SJSA1 (cell line): Measurements from ENCODE around the gene LCN2. TPM values are rescaled to one million over a fixed set of nuclear protein-coding genes. Genes with fewer than 3 reads are reported as not detected.
A peak's percentile ranks its signal among the peaks of the same experiment; 100 is the strongest.
"Not testable (repeated sequence)": the region's sequence is repeated elsewhere in the genome, so short reads cannot be mapped to it uniquely, and the experiment has no call there.

Source experiments
- DNase-seq, 2 experiments: peaks; one replicate each; pipeline ENCODE4 v3.0.0-alpha.2; 2015 to 2020; ENCODE audit warnings: low spot score in 2 of 2, low read depth in 1 of 2
- H3K27ac ChIP-seq: fragments of 250-450 bp; sonication (Bioruptor Pico); 2 replicates; pipeline ENCODE4 v1.5.1; 2020; ENCODE audit warnings: mild to moderate bottlenecking, moderate library complexity
- H3K27me3 ChIP-seq: fragments of 250-450 bp; sonication (Bioruptor Pico); replicated peaks from 2 replicates; pipeline ENCODE4 v1.5.1; 2020; ENCODE audit warnings: mild to moderate bottlenecking, moderate library complexity
- H3K36me3 ChIP-seq: fragments of 250-450 bp; sonication (Bioruptor Pico); 2 replicates; pipeline ENCODE4 v1.5.1; 2020; ENCODE audit warnings: mild to moderate bottlenecking
- H3K4me1 ChIP-seq: fragments of 250-450 bp; sonication (Bioruptor Pico); replicated peaks from 2 replicates; pipeline ENCODE4 v1.6.1; 2021; ENCODE audit warnings: mild to moderate bottlenecking
- H3K4me3 ChIP-seq: fragments of 250-450 bp; sonication (Bioruptor Pico); 2 replicates; pipeline ENCODE4 v1.5.1; 2020; ENCODE audit warnings: mild to moderate bottlenecking
- H3K9me3 ChIP-seq: fragments of 250-450 bp; sonication (Bioruptor Pico); replicated peaks from 2 replicates; pipeline ENCODE4 v1.5.1; 2020; ENCODE audit warnings: mild to moderate bottlenecking
- total RNA-seq: library from RNA; depleted of rRNA; stranded (reverse); fragments of >200 nt; shearing (Covaris generic); gene quantifications from 2 replicates; pipeline ENCODE4 v1.2.3, GENCODE V29; 2014

LCN2 gene
- total RNA-seq, 1 experiment from 2014 or later, result not detected

DNA sequence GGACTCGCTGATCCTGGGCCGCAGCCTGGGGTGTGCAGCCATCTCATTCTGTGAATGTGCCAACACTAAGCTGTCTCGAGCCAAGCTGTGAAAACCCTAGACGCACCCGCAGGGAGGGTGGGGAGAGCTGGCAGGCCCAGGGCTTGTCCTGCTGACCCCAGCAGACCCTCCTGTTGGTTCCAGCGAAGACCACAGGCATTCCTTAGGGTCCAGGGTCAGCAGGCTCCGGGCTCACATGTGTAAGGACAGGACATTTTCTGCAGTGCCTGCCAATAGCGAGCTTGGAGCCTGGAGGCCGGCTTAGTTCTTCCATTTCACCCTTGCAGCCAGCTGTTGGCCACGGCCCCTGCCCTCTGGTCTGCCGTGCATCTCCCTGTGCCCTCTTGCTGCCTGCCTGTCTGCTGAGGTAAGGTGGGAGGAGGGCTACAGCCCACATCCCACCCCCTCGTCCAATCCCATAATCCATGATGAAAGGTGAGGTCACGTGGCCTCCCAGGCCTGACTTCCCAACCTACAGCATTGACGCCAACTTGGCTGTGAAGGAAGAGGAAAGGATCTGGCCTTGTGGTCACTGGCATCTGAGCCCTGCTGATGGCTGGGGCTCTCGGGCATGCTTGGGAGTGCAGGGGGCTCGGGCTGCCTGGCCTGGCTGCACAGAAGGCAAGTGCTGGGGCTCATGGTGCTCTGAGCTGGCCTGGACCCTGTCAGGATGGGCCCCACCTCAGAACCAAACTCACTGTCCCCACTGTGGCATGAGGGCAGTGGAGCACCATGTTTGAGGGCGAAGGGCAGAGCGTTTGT, 41.6 kb upstream of the LCN2 start:
- no peak overlapping the region for H3K4me3 ChIP-seq
- H3K27me3 ChIP-seq, result no peaks in the 10 kb centered on the region
- H3K27ac ChIP-seq, result no peak overlapping the region
- no peaks in the 10 kb centered on the region for H3K9me3 ChIP-seq
- peaks cover 62% of the 10 kb centered on the region for H3K36me3 ChIP-seq
- H3K4me1 ChIP-seq, result no peaks in the 10 kb centered on the region
- no peak for DNase-seq

- H3K36me3 ChIP-seq, result peaks cover 54% of the 10 kb centered on the region
- DNase-seq, result no peak
Observed at GRCh38 chr9:128108269-128109049, 40.8 kb upstream of the LCN2 start.

DNA sequence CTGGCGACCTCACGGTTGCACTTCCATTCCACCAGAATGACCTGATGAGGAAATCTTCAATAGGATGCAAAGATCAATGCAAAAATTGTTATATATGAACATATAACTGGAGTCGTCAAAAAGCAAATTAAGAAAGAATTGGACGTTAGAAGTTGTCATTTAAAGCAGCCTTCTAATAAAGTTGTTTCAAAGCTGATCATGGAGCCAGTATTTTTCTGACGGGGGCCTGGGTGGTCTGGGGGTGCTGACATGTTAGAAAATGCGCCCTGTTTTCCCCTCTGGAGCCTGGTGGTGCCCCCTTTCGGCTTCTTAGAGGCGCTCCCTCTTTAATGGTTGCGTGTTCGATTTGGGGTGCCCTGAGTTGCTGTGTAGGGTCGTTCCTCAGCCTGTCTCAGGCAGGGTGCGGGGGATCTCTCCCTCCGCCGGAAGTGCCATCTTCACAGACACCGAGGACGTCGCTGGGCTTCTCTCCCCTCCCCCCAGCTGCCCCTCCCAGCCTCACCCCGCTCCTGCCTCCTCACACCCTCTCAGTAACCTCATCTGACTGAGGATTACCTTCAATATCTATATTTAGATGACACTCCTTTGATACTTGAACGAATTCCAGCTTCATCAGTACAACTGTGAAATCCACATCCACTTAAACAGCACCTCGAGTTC, 40.1 kb upstream of the LCN2 start:
- Histone ChIP-seq H3K36me3 (peaks cover 46% of the 10 kb centered on the region), H3K27ac (no peak overlapping the region), H3K9me3 (no peaks in the 10 kb centered on the region), H3K27me3 (no peaks in the 10 kb centered on the region), H3K4me3 (no peak overlapping the region), H3K4me1 (no peaks in the 10 kb centered on the region)
- DNase-seq, result no peak

More at GRCh38 chr9:128108269-128109049, 40.8 kb upstream of the LCN2 start:
- Histone ChIP-seq H3K27me3 (no peaks in the 10 kb centered on the region), H3K4me1 (no peaks in the 10 kb centered on the region), H3K9me3 (no peaks in the 10 kb centered on the region), H3K27ac (no peak overlapping the region), H3K4me3 (no peak overlapping the region)

- H3K4me3 ChIP-seq, H3K27ac ChIP-seq: not testable (repeated sequence)
Observed at GRCh38 chr9:128111726-128112125, 37.5 kb upstream of the LCN2 start.

DNA sequence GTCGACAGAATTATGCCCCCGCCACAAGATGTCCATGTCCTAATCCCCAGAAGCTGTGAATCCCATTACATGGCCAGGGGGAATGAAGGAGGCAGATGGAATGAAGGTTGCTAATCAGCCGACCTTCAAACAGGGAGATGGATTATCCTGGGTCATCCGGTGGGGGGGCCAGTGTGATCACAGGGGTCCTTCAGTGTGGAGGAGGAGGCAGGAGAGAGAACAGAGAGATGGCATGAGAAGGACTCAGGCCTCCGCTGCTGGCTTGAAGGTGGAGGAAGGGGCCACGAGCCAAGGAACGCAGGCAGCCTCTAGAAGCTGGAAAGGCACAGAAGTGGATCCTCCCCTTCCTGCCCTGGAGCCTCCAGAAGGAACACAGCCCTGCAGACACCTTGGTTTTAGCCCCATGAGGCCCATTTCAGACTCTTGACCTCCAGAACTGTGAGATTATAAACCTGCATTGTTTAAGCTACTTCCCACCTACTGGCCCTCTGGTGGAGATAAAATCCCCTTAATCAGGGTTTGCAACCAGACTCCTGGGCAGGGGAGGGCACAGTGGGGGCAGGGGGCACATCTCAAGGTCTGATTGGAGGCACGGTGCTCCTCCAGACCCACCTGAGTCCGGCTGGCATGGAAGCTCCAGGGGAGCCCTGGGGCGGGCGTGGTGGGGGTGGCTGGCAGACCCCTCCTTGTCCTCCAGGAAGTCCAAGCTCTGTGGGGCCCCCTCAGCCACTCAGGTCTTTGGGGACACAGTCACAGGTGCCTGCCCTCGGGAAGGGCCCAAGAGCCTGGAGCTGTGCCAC, 35.5 kb upstream of the LCN2 start:
- H3K4me1 ChIP-seq, result no peaks in the 10 kb centered on the region
- H3K4me3 ChIP-seq, result no peak overlapping the region
- H3K27me3 ChIP-seq, result no peaks in the 10 kb centered on the region
- no peak for DNase-seq
- no peaks in the 10 kb centered on the region for H3K9me3 ChIP-seq
- no peak overlapping the region for H3K27ac ChIP-seq
- peaks cover 6% of the 10 kb centered on the region; the same call in 1 of the 2 replicates for H3K36me3 ChIP-seq

More at GRCh38 chr9:128111726-128112125, 37.5 kb upstream of the LCN2 start:
- not testable (repeated sequence) for DNase-seq, H3K4me1 ChIP-seq, H3K9me3 ChIP-seq, H3K27me3 ChIP-seq
- peaks cover 26% of the 10 kb centered on the region for H3K36me3 ChIP-seq

DNA sequence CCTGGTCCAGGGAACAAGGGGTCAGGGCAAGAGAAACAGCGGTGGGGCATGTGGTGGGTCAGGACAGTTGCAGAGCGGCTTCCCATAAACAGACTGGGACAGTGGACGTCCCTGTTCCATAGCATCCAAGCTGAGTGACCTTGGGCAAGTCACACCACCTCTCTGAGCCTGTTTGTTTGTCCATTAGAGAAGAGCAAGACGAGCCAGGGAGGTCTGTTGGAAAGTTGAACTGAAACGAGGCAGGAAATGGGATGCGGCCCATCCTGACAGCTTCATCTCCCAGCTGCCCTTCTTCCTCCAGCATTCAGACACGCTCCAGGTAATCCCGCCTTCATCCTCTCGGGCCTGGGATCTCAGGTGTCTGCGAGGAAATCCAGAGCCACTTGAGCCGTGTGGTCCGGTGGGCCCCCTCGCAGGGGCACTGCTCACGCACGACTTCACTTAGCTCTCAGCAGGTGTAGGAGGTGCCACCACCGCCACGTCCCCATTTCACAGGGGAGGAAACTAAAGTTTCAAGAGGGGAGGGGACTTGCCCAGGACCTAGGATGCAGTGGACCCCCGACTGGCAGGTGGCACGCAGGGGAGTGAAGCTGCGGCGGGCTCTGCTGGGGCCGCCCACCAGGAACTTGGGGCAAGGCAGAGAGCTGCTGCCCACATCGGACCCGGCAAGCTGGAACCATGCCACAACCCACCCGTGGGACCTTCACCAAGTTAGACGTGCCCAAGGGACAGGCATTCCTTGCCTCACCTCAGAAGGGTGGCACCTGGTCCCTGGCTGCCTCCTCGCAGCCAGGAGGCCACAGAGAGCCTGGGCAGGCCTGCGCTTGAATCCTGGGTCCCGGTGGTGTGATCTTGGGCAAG, 34.7 kb upstream of the LCN2 start:
- H3K4me3 ChIP-seq, result no peak overlapping the region
- H3K27me3 ChIP-seq, result no peaks in the 10 kb centered on the region
- H3K9me3 ChIP-seq, result no peaks in the 10 kb centered on the region
- H3K4me1 ChIP-seq, result no peaks in the 10 kb centered on the region
- no peak overlapping the region for H3K27ac ChIP-seq
- no peak for DNase-seq
- H3K36me3 ChIP-seq, result peaks cover 2% of the 10 kb centered on the region; the same call in 1 of the 2 replicates

GRCh38 chr9:128115187-128116103, 33.8 kb upstream of the LCN2 start:
- Histone ChIP-seq H3K9me3 (no peaks in the 10 kb centered on the region), H3K4me3 (no peak overlapping the region), H3K27me3 (no peaks in the 10 kb centered on the region), H3K27ac (no peak overlapping the region), H3K36me3 (no peaks in the 10 kb centered on the region), H3K4me1 (no peaks in the 10 kb centered on the region)
- no peak for DNase-seq

GRCh38 chr9:128116104-128117083, 32.9 kb upstream of the LCN2 start:
- Histone ChIP-seq H3K36me3 (no peaks in the 10 kb centered on the region), H3K27ac (no peak overlapping the region), H3K4me1 (no peaks in the 10 kb centered on the region), H3K4me3 (no peak overlapping the region), H3K27me3 (no peaks in the 10 kb centered on the region), H3K9me3 (no peaks in the 10 kb centered on the region)
- no peak for DNase-seq

DNA sequence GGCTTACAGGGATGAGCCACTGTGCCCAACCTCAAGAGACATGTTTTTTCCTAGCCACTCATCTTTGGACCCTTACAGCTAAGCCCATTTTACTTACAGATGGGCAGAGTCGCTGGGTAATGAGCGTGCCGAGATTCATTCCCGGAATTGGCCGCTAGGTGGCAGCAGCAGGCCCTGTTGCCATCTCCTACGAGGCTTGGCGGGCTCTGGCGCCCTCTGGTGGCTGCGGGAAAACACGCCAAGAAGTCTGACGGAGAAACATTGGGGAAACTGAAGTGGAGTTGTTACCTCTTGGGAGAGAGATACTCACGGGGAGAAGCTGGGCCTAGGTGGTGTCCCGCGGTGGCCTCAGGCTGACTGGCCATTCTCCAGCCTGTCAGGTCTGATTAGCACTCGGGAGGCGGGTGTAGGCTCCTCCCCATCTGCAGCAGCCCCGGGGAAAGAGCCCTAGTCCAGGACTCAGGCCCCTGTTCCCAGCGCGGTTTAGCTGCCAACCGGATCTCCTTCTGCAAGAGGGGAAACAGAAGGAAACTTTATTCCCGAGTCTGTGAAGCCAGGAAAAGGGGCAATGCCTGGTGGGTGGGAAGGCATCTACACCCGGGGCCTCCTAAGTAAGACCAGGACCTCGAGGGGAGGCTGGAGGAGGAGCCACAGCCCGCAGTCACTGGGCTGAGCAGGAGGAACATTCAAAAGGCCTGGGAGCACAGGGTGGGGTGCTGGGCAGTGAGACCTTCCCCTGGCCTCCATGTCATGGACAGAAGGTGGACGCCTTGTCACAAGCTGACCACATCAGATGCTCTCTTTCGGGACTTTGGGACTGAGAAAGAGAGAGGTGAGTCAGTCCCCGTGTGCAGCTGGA, 31.4 kb upstream of the LCN2 start:
- no peak overlapping the region for H3K27ac ChIP-seq
- H3K4me3 ChIP-seq, result no peak overlapping the region
- DNase-seq, result peak; percentile 72 to 89
- no peaks in the 10 kb centered on the region for H3K4me1 ChIP-seq
- no peaks in the 10 kb centered on the region for H3K36me3 ChIP-seq
- H3K27me3 ChIP-seq, result no peaks in the 10 kb centered on the region
- no peaks in the 10 kb centered on the region for H3K9me3 ChIP-seq

DNA sequence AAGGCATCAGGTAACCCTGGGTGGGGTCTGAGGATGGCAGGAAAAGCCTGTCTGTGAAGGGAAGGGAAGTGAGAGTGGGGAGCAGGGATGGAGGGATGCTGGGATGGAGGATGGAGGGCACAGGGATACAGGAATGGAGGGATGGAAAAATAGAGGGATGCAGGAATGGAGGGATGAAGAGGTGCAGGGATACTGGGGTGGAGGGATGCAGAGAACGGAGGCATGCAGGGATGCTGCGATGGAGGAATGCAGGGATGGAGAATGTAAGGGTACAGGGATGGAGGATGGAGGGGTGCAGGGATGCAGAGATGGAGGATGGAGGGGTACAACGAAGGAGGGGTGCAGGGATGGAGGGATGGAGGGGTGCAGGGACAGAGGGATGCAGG, 30.8 kb upstream of the LCN2 start:
- Histone ChIP-seq H3K4me1 (no peaks in the 10 kb centered on the region), H3K27me3 (no peaks in the 10 kb centered on the region), H3K9me3 (no peaks in the 10 kb centered on the region), H3K4me3 (no peak overlapping the region), H3K36me3 (no peaks in the 10 kb centered on the region), H3K27ac (no peak overlapping the region)
- DNase-seq, result no peak
